Activated effector memory CD4-positive, alpha-beta T cell treated with anti-CD3 and anti-CD28 coated beads, Interleukin-2, amount 50 U/mL, for 16 hours (primary cell): ENCODE data around the gene GPR179.
A peak's percentile ranks its signal among the peaks of the same experiment; 100 is the strongest.

Source experiments
- DNase-seq: peaks from one replicate; pipeline ENCODE4 v3.0.0-alpha.2; 2020

GPR179 gene

GRCh38 chr17:38342886-38343607 lies 709 bp downstream of the GPR179 start:
- DNase-seq = peak; percentile 38

DNA sequence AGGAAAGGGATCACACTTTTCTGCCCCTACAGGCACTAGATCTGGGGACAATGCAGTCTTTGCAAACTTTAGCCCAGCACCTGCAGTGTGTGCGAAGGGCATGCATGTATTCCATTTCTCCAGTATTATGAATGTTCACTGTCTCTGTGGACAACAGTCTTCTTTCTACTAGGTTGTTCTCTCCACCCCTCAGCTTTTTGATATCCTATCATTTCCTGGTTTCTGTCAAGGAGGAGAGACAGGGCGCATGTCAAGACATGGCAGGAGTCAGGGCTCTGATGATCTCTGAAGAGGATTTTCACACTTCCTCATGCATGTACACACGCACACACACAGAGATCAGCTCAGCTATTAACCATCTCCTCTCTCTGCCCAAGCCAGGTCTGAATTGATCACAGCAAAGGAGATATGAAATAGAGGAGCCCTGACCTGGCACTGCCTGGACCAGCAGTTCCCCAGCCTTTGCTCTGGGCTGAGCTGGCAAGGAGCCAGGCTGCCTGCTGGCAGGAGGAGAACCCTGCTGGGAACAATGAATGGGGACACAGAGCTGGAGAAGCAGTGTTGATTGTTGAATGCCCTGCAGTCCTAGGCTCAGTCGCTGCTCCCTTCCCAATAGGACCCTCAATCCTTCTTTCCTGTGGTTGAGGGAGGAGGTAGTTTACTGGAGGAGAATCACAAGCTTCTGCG lies 2.6 kb downstream of the GPR179 start:
- DNase-seq = no peak

- DNase-seq = no peak
These were observed 3.9 kb downstream of the GPR179 start for GRCh38 chr17:38339891-38340290.

GRCh38 chr17:38338535-38338934 lies 5.2 kb downstream of the GPR179 start:
- no peak for DNase-seq

DNA sequence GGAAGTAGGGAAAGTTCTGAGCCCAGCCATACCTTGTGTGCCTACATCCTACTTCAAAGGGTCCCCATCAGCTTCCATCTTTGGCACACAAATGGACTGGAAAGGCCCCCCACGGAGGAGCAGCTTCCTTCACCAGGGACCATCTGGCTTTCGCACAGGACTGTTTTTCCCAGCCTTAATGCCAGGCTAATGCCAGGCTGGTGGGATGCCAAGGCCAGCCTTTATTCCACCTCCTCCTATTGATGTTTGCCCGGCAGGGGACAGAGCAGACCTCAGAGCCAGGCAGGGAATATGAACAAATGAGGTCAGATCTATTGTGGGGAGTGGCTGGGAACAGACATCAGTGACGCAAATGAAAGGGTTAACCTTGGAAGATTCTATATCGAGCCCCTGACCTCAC lies 5.7 kb downstream of the GPR179 start:
- peak; percentile 33 for DNase-seq

- peak; percentile 28 for DNase-seq
These were observed 6.9 kb downstream of the GPR179 start for GRCh38 chr17:38336838-38337237.

GRCh38 chr17:38334480-38335364 lies 9.0 kb downstream of the GPR179 start:
- DNase-seq = peak; percentile 43

- DNase-seq = peak; percentile 81
These were observed 10.0 kb downstream of the GPR179 start for GRCh38 chr17:38333635-38334295.

- no peak for DNase-seq
These were observed 11.0 kb downstream of the GPR179 start for GRCh38 chr17:38332735-38333134.

DNA sequence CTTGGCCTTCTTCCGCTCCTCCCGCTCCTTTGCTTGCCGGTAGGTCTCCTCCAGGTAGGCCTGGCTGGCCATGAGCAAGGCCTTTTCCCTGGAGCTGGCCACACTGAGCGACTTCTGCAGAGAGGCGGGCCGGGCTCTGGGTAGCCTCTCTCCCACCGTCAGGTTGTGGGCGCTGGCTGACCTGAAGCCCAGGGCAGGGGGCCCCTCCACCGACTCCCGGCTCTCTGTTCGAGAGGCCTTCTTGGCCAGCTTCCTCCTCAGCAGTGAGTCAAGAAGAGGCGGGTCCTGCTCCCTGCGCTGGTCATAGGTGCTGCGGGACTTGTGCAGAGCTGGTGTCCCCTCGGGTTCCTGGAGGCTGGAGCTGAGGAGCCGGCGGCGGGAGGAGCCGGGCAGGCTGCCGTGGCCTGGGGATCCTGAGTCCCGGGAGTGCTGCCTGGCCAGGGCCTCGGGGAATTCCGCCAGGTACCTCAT lies 12.8 kb downstream of the GPR179 start:
- peak; percentile 53 for DNase-seq

- DNase-seq = peak; percentile 51
These were observed 13.7 kb downstream of the GPR179 start for GRCh38 chr17:38329808-38330730.

GRCh38 chr17:38329284-38329683 lies 14.5 kb downstream of the GPR179 start:
- DNase-seq = no peak

DNA sequence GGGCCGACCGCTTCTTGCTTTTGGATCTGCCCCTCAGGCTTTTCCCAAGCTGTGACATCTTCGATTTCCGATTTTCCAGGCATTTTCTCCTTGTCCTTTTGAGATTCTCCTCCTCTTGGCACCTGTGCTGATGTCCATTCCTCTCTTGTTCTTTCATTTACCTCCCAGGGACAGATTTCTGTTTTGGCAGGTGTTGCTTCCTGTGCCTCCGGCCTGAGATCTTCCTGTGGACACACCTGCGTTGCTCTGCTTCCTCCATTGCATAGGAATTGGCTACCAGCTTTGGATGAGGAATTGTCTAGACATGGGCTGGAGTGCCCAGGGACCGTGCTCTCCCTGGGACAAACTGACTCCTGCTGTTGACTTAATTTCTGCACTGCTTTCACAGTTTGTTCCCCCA lies 15.1 kb downstream of the GPR179 start:
- DNase-seq = peak; percentile 19

DNA sequence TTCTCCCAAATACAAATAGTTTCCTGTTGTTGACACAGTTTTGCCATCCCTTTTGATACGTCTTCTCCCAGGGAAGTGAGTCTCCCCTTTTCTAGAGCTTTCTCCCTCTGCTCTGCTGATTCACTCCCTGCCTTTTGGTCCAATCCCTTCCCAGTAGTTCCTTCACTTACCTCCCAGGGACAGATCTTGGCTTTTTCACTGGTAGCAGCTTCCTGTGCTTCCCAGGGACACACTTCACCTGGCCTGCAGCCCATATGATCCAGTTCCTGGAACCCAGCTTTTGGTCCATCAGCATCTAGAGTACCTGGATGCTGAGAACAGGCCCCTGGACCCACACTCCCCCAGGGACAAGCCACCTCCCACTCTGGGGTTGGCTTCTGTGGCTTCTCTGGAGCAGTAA lies 15.8 kb downstream of the GPR179 start:
- peak; percentile 14 for DNase-seq

DNA sequence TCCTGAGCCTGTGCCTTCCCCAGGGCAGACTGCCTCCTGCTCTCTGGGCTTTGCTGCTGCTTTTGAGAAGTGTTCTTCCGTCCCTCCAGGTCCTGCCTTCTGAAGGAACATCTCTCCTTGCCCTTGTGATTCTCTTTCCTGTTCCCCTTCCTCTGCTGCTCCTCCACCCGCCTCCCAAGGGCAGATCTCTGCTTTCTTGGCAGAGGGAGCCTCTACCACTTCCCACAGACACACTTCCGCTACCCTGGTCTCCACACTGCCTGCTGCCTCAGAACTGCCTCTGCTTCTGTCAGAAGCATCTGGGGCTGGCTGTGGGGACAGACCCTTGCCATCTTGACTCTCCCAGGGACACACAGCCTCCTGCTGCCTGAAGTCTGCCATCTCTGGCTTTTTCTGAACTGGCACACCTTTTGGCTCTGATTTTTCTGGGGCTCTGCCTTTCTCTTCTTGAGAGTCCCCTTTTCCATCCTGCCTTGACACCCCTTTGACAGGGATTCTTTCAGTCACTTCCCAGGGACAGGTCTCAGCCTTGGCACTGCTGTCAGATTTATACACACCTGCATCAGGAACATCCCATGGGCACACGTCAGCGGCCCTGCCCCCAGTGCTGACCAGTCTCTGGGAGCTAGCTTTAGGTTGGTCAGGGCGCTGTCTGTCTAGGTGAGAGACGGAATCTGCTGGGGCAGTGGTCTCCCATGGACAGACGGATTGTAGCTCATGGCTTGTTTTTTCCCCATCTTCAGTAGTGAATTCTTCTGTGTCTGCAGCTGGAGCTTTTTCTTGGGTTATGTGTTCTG lies 16.6 kb downstream of the GPR179 start:
- peak; percentile 56 for DNase-seq

GRCh38 chr17:38325221-38325851 lies 18.4 kb downstream of the GPR179 start:
- peak; percentile 14 for DNase-seq

- peak; percentile 22 for DNase-seq
These were observed 19.0 kb downstream of the GPR179 start for GRCh38 chr17:38324772-38325171.

- peak; percentile 31 for DNase-seq
These were observed 19.5 kb downstream of the GPR179 start for GRCh38 chr17:38324141-38324697.

DNA sequence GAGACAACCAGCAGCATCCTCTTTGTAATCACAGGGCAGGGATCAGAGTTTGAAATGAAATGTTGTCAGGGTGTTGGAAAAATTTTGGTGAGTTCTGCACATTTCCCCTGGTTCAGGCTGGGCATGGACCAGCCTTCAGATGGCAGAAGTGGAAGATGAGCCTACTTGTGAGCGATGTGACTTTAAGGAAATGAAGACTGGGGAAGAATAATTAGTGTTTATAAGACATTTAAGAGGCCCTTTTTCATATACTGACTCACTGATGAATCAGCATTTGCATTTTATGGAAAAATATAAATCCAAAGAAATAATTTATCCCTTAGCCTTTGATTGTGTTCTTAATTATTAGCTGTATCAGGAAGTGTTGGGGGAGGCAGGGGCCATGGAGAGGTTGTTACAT lies 20.9 kb downstream of the GPR179 start:
- peak; percentile 8 for DNase-seq
